Hepatocyte (in vitro differentiated cells): Measurements from ENCODE around the gene FRZB. TPM values are rescaled to one million over a fixed set of nuclear protein-coding genes. Genes with fewer than 3 reads are reported as not detected.

Experiments used
- DNase-seq: peaks from one replicate; pipeline ENCODE4 v3.0.0-alpha.2; 2016; ENCODE audit warnings: low spot score
- H2AFZ ChIP-seq: fragments of 200-600 bp; sonication (generic); 2 replicates; pipeline ENCODE4 v1.6.0; 2016; ENCODE audit warnings: antibody characterized with exemption, mild to moderate bottlenecking
- H3K27ac ChIP-seq: fragments of 200-600 bp; sonication (generic); 2 replicates; pipeline ENCODE4 v1.5.1; 2016; ENCODE audit warnings: mild to moderate bottlenecking
- H3K27me3 ChIP-seq: fragments of 200-600 bp; sonication (generic); 2 replicates; pipeline ENCODE4 v1.6.1; 2016
- H3K36me3 ChIP-seq: fragments of 200-600 bp; sonication (generic); replicated peaks from 2 replicates; pipeline ENCODE4 v1.5.1; 2016; ENCODE audit warnings: low read depth; ENCODE audit not compliant: insufficient read depth
- H3K4me1 ChIP-seq: fragments of 200-600 bp; sonication (generic); 2 replicates; pipeline ENCODE4 v1.5.1; 2016; ENCODE audit warnings: mild to moderate bottlenecking, moderate library complexity; ENCODE audit not compliant: insufficient read depth
- H3K4me2 ChIP-seq: fragments of 200-600 bp; sonication (generic); 2 replicates; pipeline ENCODE4 v1.6.0; 2016
- H3K4me3 ChIP-seq: fragments of 200-600 bp; sonication (generic); 2 replicates; pipeline ENCODE4 v1.5.1; 2016; ENCODE audit warnings: mild to moderate bottlenecking
- H3K79me2 ChIP-seq: fragments of 200-600 bp; sonication (generic); 2 replicates; pipeline ENCODE4 v1.6.0; 2017; ENCODE audit warnings: mild to moderate bottlenecking
- H3K9me2 ChIP-seq: fragments of 200-600 bp; sonication (generic); replicated peaks from 2 replicates; pipeline ENCODE4 v1.6.0; 2017; ENCODE audit warnings: mild to moderate bottlenecking; ENCODE audit not compliant: insufficient read depth
- H3K9me3 ChIP-seq: fragments of 200-600 bp; sonication (generic); 2 replicates; pipeline ENCODE4 v1.5.1; 2016; ENCODE audit warnings: low read depth, mild to moderate bottlenecking
- H4K20me1 ChIP-seq: fragments of 200-600 bp; sonication (generic); 2 replicates; pipeline ENCODE4 v1.6.0; 2016; ENCODE audit warnings: mild to moderate bottlenecking; ENCODE audit not compliant: insufficient read depth, poor library complexity, severe bottlenecking
- CTCF ChIP-seq: fragments of 200-600 bp; sonication (generic); IDR thresholded peaks from 2 replicates; pipeline ENCODE4 v1.5.1; 2016; ENCODE audit warnings: antibody characterized with exemption, mild to moderate bottlenecking; ENCODE audit not compliant: poor library complexity
- EZH2 ChIP-seq: fragments of 200-600 bp; sonication (generic); IDR thresholded peaks from 2 replicates; pipeline ENCODE4 v1.6.1; 2016; ENCODE audit warnings: antibody characterized with exemption, mild to moderate bottlenecking, borderline replicate concordance
- EZH2phosphoT487 ChIP-seq: fragments of 200-600 bp; sonication (generic); IDR thresholded peaks from one replicate; pipeline ENCODE4 v1.6.1; 2018; ENCODE audit warnings: antibody characterized with exemption, mild to moderate bottlenecking, low read depth, moderate library complexity; ENCODE audit not compliant: unreplicated experiment, severe bottlenecking
- WGBS: methylation state at CpG from one replicate; pipeline ENCODE4 v1.1.6; 2016; ENCODE audit warnings: low lambda C conversion rate; ENCODE audit errors: missing lambda C conversion rate; 5-methylcytosine and 5-hydroxymethylcytosine counted together
- polyA plus RNA-seq: library from polyadenylated mRNA; unstranded; fragments of >200 nt; fragmentation: Nextera tagmentation; extraction: Ambion mirVana; gene quantifications from 2 replicates; pipeline ENCODE4 v1.2.1, GENCODE V29; 2016
- total RNA-seq: library from RNA; depleted of rRNA; stranded (reverse); fragments of >200 nt; gene quantifications from 2 replicates; pipeline ENCODE4 v1.2.3, GENCODE V29; 2014

Gene FRZB
- total and polyA plus RNA-seq, 2 experiments from 2014 or later, result 118 to 375 TPM

DNA sequence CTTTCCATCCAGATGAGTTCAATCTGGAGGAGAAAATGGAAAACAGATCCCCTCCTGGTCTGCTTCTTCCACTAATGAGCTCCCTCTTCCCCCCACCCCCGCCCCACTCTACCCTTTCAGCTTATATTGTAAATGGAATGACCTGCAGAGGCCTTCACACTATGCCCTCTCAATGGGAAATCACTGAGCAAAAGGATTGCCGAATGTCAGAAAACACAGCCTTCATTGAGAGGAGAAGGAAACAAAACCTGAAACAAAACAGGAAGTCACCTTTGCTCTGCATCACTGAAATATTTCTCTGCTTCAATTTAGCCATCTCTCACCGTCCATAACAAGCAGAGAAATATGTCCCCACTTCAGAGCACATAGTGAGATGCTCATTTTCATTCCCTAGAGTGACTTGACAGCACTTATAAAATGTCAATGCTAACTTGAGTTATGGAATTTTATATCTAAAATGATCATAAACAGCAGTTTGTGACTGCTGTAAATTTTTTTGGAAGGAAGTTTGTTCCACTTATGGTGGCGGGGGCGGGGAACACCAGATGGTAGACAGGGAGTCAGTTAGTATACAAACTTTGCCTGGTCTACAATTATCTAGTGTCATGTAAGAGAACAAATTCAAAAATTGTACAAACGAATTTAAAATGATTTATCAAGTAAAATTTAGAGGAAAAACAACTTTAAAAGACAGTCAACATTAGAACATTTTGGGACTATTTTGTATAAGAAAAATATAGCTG lies 1.8 kb upstream of the FRZB start:
- WGBS, result 64% methylated on average over 6 of the region's 6 CpGs
- H2AFZ ChIP-seq, result peak overlapping the region; percentile 8

GRCh38 chr2:182867426-182868053 lies 1.1 kb upstream of the FRZB start:
- peak overlapping the region; percentile 45 for H3K27ac ChIP-seq
- H3K4me2 ChIP-seq, result peak overlapping the region; percentile 97
- H3K9me2 ChIP-seq, result no peaks in the 10 kb centered on the region
- no peak for DNase-seq
- peaks cover 18% of the 10 kb centered on the region for H3K4me1 ChIP-seq
- H3K9me3 ChIP-seq, result no peaks in the 10 kb centered on the region
- peak overlapping the region; percentile 87 for H2AFZ ChIP-seq
- TF ChIP-seq CTCF (no peak), EZH2 (no peak), EZH2phosphoT487 (no peak)
- WGBS, result 36% methylated on average over 12 of the region's 12 CpGs
- no peaks in the 10 kb centered on the region for H3K27me3 ChIP-seq
- H3K79me2 ChIP-seq, result no peaks in the 10 kb centered on the region
- peak overlapping the region; percentile 52 for H3K4me3 ChIP-seq
- H3K36me3 ChIP-seq, result no peaks in the 10 kb centered on the region
- H4K20me1 ChIP-seq, result no peaks in the 10 kb centered on the region

More for the DNA sequence above, 1.8 kb upstream of the FRZB start:
- TF ChIP-seq CTCF (no peak), EZH2 (no peak), EZH2phosphoT487 (no peak)
- Histone ChIP-seq H4K20me1 (no peaks in the 10 kb centered on the region), H3K4me1 (peaks cover 18% of the 10 kb centered on the region), H3K4me2 (peak overlapping the region; percentile 97), H3K27me3 (no peaks in the 10 kb centered on the region), H3K4me3 (no peak overlapping the region), H3K36me3 (no peaks in the 10 kb centered on the region), H3K27ac (no peak overlapping the region), H3K9me2 (no peaks in the 10 kb centered on the region), H3K9me3 (no peaks in the 10 kb centered on the region), H3K79me2 (no peaks in the 10 kb centered on the region)
- no peak for DNase-seq

DNA sequence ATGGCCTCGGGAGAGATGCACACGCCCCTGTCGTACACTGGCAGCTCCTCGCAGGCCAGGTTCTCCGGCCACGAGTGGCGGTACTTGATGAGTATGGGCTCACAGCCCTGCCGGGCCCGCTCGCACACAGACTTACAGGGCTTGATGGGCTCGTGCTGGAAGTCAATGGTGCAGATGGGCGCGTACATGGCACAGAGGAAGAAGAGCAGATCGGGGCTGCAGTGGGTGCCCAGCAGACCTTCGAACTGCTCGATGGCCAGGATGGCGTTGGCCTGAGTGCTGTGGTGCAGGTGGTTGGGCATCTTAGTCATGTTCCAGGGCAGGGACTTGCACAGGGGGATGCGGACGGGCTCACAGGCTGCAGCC lies 359 bp downstream of the FRZB start:
- TF ChIP-seq EZH2phosphoT487 (no peak), CTCF (no peak), EZH2 (no peak)
- H3K9me3 ChIP-seq, result no peaks in the 10 kb centered on the region
- no peaks in the 10 kb centered on the region for H4K20me1 ChIP-seq
- whole genome bisulfite sequencing, result 11% methylated on average over 19 of the region's 19 CpGs
- H3K27me3 ChIP-seq, result no peaks in the 10 kb centered on the region
- peak overlapping the region; percentile 52 for H3K4me3 ChIP-seq
- no peaks in the 10 kb centered on the region for H3K36me3 ChIP-seq
- peak; percentile 31 for DNase-seq
- H3K79me2 ChIP-seq, result no peaks in the 10 kb centered on the region
- H3K27ac ChIP-seq, result no peak overlapping the region
- H2AFZ ChIP-seq, result peak overlapping the region; percentile 87
- no peaks in the 10 kb centered on the region for H3K9me2 ChIP-seq
- peaks cover 18% of the 10 kb centered on the region for H3K4me1 ChIP-seq
- peak overlapping the region; percentile 97 for H3K4me2 ChIP-seq
